Keratinocyte (primary cell): ENCODE results near the gene CDC40. TPM values are rescaled to one million over a fixed set of nuclear protein-coding genes. Genes with fewer than 3 reads are reported as not detected.

Source experiments
- DNase-seq: peaks from one replicate; pipeline ENCODE4 v3.0.0-alpha.2; 2011; ENCODE audit warnings: low read depth, missing footprints, low spot score
- FAIRE-seq: peaks from 2 replicates; lab custom pipeline; 2011; peaks lifted over from hg19 to GRCh38; lab: Jason Lieb, UNC
- H2AFZ ChIP-seq: 2 replicates; pipeline ENCODE4 v1.6.0; 2012; ENCODE audit warnings: low read length, control low read depth, inconsistent platforms; ENCODE audit not compliant: control insufficient read depth
- H3K27ac ChIP-seq: 2 replicates; pipeline ENCODE4 v1.5.1; 2011; ENCODE audit warnings: low read length; ENCODE audit not compliant: control insufficient read depth, insufficient read depth
- H3K27me3 ChIP-seq: 3 replicates; pipeline ENCODE4 v1.6.0; 2011; ENCODE audit warnings: low read length; ENCODE audit not compliant: control insufficient read depth, insufficient read depth; ENCODE audit errors: extremely low read depth
- H3K36me3 ChIP-seq, 2 experiments: 2 replicates in 1 of 2; 3 replicates in 1 of 2; pipeline ENCODE4 v1.5.1; 2011; ENCODE audit warnings: low read length in 2 of 2, mild to moderate bottlenecking in 1 of 2; ENCODE audit not compliant: control insufficient read depth in 2 of 2, insufficient read depth in 2 of 2; ENCODE audit errors: extremely low read depth in 1 of 2
- H3K4me1 ChIP-seq: 3 replicates; pipeline ENCODE4 v1.5.1; 2011; ENCODE audit warnings: low read length; ENCODE audit not compliant: control insufficient read depth, insufficient read depth; ENCODE audit errors: extremely low read depth
- H3K4me2 ChIP-seq: 3 replicates; pipeline ENCODE4 v1.6.0; 2011; ENCODE audit warnings: low read depth, low read length; ENCODE audit not compliant: control insufficient read depth, insufficient read depth; ENCODE audit errors: extremely low read depth
- H3K4me3 ChIP-seq, 3 experiments: fragments of 200-600 bp in 1 of 3; sonication (generic) in 1 of 3; 2 replicates in 2 of 3; 3 replicates in 1 of 3; pipeline ENCODE4 v1.5.1; 2011 to 2016; ENCODE audit warnings: low read length in 3 of 3, mild to moderate bottlenecking in 3 of 3, control low read depth in 2 of 3, inconsistent platforms in 1 of 3, low read depth in 1 of 3, mixed read lengths in 1 of 3, mixed run types in 1 of 3, moderate library complexity in 1 of 3; ENCODE audit not compliant: control insufficient read depth in 2 of 3, insufficient read depth in 2 of 3; ENCODE audit errors: extremely low read depth in 1 of 3
- H3K79me2 ChIP-seq: 2 replicates; pipeline ENCODE4 v1.6.0; 2012; ENCODE audit warnings: low read length; ENCODE audit not compliant: control insufficient read depth, insufficient read depth
- H3K9ac ChIP-seq: 3 replicates; pipeline ENCODE4 v1.6.0; 2011; ENCODE audit warnings: low read length; ENCODE audit not compliant: control insufficient read depth, insufficient read depth; ENCODE audit errors: extremely low read depth
- H3K9me1 ChIP-seq: 3 replicates; pipeline ENCODE4 v1.6.0; 2011; ENCODE audit warnings: low read length; ENCODE audit not compliant: control insufficient read depth, insufficient read depth; ENCODE audit errors: extremely low read depth
- H3K9me3 ChIP-seq: 2 replicates; pipeline ENCODE4 v1.5.1; 2012; ENCODE audit warnings: low read depth, low read length; ENCODE audit not compliant: control insufficient read depth
- H4K20me1 ChIP-seq: 3 replicates; pipeline ENCODE4 v1.6.0; 2011; ENCODE audit warnings: low read length; ENCODE audit not compliant: control insufficient read depth, insufficient read depth; ENCODE audit errors: extremely low read depth
- EZH2 ChIP-seq: IDR thresholded peaks from one replicate; pipeline ENCODE4 v1.6.1; 2012; ENCODE audit warnings: inconsistent platforms, mild to moderate bottlenecking, low read length, moderate library complexity
- dilution Hi-C: fragments of 300-500 bp; cut with MboI; formaldehyde crosslinking; loops from one replicate; pipeline ENCODE4 v1.7.0; 2020; ENCODE audit warnings: low sequenced_read_pairs; ENCODE audit not compliant: extremely low pct_ligation_motif_present
- polyA plus RNA-seq, 5 experiments: library from polyadenylated mRNA; depleted of rRNA in 3 of 5; stranded (reverse) in 3 of 5; stranded (forward) in 1 of 5; unstranded in 1 of 5; fragments of >200 nt; gene quantifications; 1 replicate in 1 of 5; 2 replicates in 3 of 5; 3 replicates in 1 of 5; pipeline versions ENCODE4 v1.2.1 to v1.2.3, GENCODE V29; 2011 to 2012; ENCODE audit warnings: missing spikeins in 2 of 5, low read depth in 1 of 5, low replicate concordance in 1 of 5
- TF ChIP-seq, protein P1 (sequence below), 3 experiments: IDR thresholded peaks in 1 of 3; conservative IDR thresholded peaks in 1 of 3; optimal IDR thresholded peaks in 1 of 3; 2 replicates in 2 of 3; 3 replicates in 1 of 3; pipeline versions ENCODE3 to v1.5.1; 2011; ENCODE audit warnings: low read length in 3 of 3, mild to moderate bottlenecking in 3 of 3, moderate library complexity in 2 of 3, control low read depth in 1 of 3, inconsistent platforms in 1 of 3; ENCODE audit not compliant: insufficient read depth in 2 of 3; ENCODE audit errors: extremely low read depth in 1 of 3

Gene CDC40
- polyA plus RNA-seq, 1 donor (not counting 4 experiments of a cell fraction or from before 2014, with no cell fraction given): 15.8 TPM

DNA sequence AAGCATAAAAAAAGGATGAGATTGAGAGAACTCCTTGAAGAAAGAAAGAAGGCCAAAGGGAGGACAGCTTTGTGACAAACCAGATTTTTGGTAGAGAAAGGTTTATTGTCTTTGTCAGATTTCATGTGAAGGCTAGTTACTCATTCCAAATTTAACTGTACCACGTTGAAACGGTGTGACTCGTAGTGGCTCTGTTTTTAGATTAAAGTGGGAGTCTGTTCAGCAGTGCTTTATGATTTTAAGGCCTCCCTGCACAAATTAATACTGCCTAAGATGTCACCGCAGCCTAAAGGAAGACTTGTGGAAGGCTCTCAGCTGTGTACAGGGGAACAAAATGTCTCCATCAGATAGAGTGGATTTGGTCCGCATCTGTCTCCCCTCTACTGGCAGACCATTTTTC, 35.9 kb downstream of the CDC40 start:
- H3K4me2 ChIP-seq: no peak overlapping the region
- H3K9me3 ChIP-seq: no peaks in the 10 kb centered on the region
- TF ChIP-seq EZH2: no peak
- TF ChIP-seq, protein P1, sequence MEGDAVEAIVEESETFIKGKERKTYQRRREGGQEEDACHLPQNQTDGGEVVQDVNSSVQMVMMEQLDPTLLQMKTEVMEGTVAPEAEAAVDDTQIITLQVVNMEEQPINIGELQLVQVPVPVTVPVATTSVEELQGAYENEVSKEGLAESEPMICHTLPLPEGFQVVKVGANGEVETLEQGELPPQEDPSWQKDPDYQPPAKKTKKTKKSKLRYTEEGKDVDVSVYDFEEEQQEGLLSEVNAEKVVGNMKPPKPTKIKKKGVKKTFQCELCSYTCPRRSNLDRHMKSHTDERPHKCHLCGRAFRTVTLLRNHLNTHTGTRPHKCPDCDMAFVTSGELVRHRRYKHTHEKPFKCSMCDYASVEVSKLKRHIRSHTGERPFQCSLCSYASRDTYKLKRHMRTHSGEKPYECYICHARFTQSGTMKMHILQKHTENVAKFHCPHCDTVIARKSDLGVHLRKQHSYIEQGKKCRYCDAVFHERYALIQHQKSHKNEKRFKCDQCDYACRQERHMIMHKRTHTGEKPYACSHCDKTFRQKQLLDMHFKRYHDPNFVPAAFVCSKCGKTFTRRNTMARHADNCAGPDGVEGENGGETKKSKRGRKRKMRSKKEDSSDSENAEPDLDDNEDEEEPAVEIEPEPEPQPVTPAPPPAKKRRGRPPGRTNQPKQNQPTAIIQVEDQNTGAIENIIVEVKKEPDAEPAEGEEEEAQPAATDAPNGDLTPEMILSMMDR (optimal IDR thresholded peaks at IDR 0.05 in 1 of 3, IDR thresholded peaks at IDR 0.05 in 1 of 3, conservative IDR thresholded peaks at IDR 0.05 in 1 of 3; ENCODE audit: extremely low read depth in 1 of 3, insufficient read depth in 2 of 3, low read length in 3 of 3): no peak
- no peaks in the 10 kb centered on the region for H4K20me1 ChIP-seq
- dilution Hi-C loops: no loop called here
- no peaks in the 10 kb centered on the region for H3K79me2 ChIP-seq
- FAIRE-seq: no peak
- H2AFZ ChIP-seq: no peak overlapping the region
- H3K9me1 ChIP-seq: no peaks in the 10 kb centered on the region
- no peak overlapping the region for H3K4me3 ChIP-seq
- DNase-seq: no peak
- H3K27me3 ChIP-seq: no peaks in the 10 kb centered on the region
- peaks cover 9 to 13% of the 10 kb centered on the region in 2 experiments for H3K36me3 ChIP-seq
- peaks cover 11% of the 10 kb centered on the region for H3K4me1 ChIP-seq
- H3K27ac ChIP-seq: no peak overlapping the region
- H3K9ac ChIP-seq: no peak overlapping the region

- no peaks in the 10 kb centered on the region for H3K79me2 ChIP-seq
- dilution Hi-C loops: no loop called here
These were observed 37.0 kb downstream of the CDC40 start for GRCh38 chr6:110217266-110217665.

GRCh38 chr6:110221738-110222137, 41.5 kb downstream of the CDC40 start:
- DNase-seq (no peak), FAIRE-seq (no peak)
- Histone ChIP-seq H4K20me1 (no peaks in the 10 kb centered on the region), H3K9me3 (no peaks in the 10 kb centered on the region), H3K4me3 (no peak overlapping the region), H2AFZ (no peak overlapping the region), H3K4me2 (no peak overlapping the region), H3K79me2 (no peaks in the 10 kb centered on the region), H3K4me1 (peaks cover 11% of the 10 kb centered on the region), H3K9ac (no peak overlapping the region), H3K9me1 (no peaks in the 10 kb centered on the region), H3K27ac (no peak overlapping the region), H3K27me3 (no peaks in the 10 kb centered on the region), H3K36me3 (peaks cover 2 to 4% of the 10 kb centered on the region in 2 experiments)
- dilution Hi-C loops: no loop called here
- no peak for TF ChIP-seq EZH2
- TF ChIP-seq, protein P1 (optimal IDR thresholded peaks at IDR 0.05 in 1 of 3, IDR thresholded peaks at IDR 0.05 in 1 of 3, conservative IDR thresholded peaks at IDR 0.05 in 1 of 3; ENCODE audit: extremely low read depth in 1 of 3, insufficient read depth in 2 of 3, low read length in 3 of 3): no peak

More at GRCh38 chr6:110217266-110217665, 37.0 kb downstream of the CDC40 start:
- H3K4me2 ChIP-seq: peak overlapping the region; percentile 24
- no peak overlapping the region for H2AFZ ChIP-seq
- H3K4me3 ChIP-seq: no peak overlapping the region
- H3K9ac ChIP-seq: no peak overlapping the region
- no peaks in the 10 kb centered on the region for H4K20me1 ChIP-seq
- DNase-seq: peak; percentile 30
- no peaks in the 10 kb centered on the region for H3K27me3 ChIP-seq
- H3K9me1 ChIP-seq: no peaks in the 10 kb centered on the region
- peak; percentile 23 for FAIRE-seq
- H3K36me3 ChIP-seq: peaks cover 6 to 10% of the 10 kb centered on the region in 2 experiments
- H3K4me1 ChIP-seq: peaks cover 11% of the 10 kb centered on the region
- H3K9me3 ChIP-seq: no peaks in the 10 kb centered on the region
- peak overlapping the region; percentile 18 for H3K27ac ChIP-seq
- no peak for TF ChIP-seq EZH2
